T follicular helper cell (primary cell): Measurements from ENCODE around the gene SORCS3.

ENCODE experiments used
- DNase-seq: peaks from one replicate; pipeline ENCODE4 v3.0.0-alpha.2; 2020; ENCODE audit warnings: low read depth

SORCS3 gene

GRCh38 chr10:105104297-105104696 is 463.2 kb downstream of the SORCS3 start:
- no peak for DNase-seq

GRCh38 chr10:105109164-105109563 is 468.1 kb downstream of the SORCS3 start:
- DNase-seq: no peak

- DNase-seq: no peak
Measured at GRCh38 chr10:105112862-105113261, 471.8 kb downstream of the SORCS3 start.

GRCh38 chr10:105113666-105114065 is 472.6 kb downstream of the SORCS3 start:
- DNase-seq: no peak

GRCh38 chr10:105121743-105122142 is 480.7 kb downstream of the SORCS3 start:
- no peak for DNase-seq

- DNase-seq: no peak
Measured at GRCh38 chr10:105128111-105128510, 487.0 kb downstream of the SORCS3 start.

GRCh38 chr10:105138358-105138757 is 497.3 kb downstream of the SORCS3 start:
- no peak for DNase-seq

- DNase-seq: no peak
Measured at GRCh38 chr10:105139363-105139896, 498.3 kb downstream of the SORCS3 start.

GRCh38 chr10:105140600-105140999 is 499.5 kb downstream of the SORCS3 start:
- no peak for DNase-seq

- DNase-seq: no peak
Measured at GRCh38 chr10:105145711-105146110, 504.6 kb downstream of the SORCS3 start.

- no peak for DNase-seq
Measured at GRCh38 chr10:105146436-105146835, 505.3 kb downstream of the SORCS3 start.

GRCh38 chr10:105148456-105148855 is 507.4 kb downstream of the SORCS3 start:
- DNase-seq: no peak

GRCh38 chr10:105148921-105149320 is 507.8 kb downstream of the SORCS3 start:
- no peak for DNase-seq

- DNase-seq: no peak
Measured at GRCh38 chr10:105149371-105149891, 508.3 kb downstream of the SORCS3 start.

GRCh38 chr10:105150259-105150880 is 509.3 kb downstream of the SORCS3 start:
- DNase-seq: no peak

- DNase-seq: no peak
Measured at GRCh38 chr10:105154736-105155135, 513.6 kb downstream of the SORCS3 start.

GRCh38 chr10:105159268-105159667 is 518.2 kb downstream of the SORCS3 start:
- DNase-seq: no peak

- DNase-seq: no peak
Measured at GRCh38 chr10:105161149-105161548, 520.1 kb downstream of the SORCS3 start.

GRCh38 chr10:105161767-105162166 is 520.7 kb downstream of the SORCS3 start:
- DNase-seq: no peak

GRCh38 chr10:105170521-105170920 is 529.4 kb downstream of the SORCS3 start:
- DNase-seq: no peak

- no peak for DNase-seq
Measured at GRCh38 chr10:105171945-105172344, 530.9 kb downstream of the SORCS3 start.

- no peak for DNase-seq
Measured at GRCh38 chr10:105181626-105182025, 540.5 kb downstream of the SORCS3 start.

- no peak for DNase-seq
Measured at GRCh38 chr10:105183536-105183935, 542.4 kb downstream of the SORCS3 start.

- DNase-seq: no peak
Measured at GRCh38 chr10:105185161-105185560, 544.1 kb downstream of the SORCS3 start.
